OCI-LY7 (cell line): ENCODE data around the gene CES2.

Experiments
- EZH2phosphoT487 ChIP-seq: fragments of 200-600 bp; sonication (generic); IDR thresholded peaks from 2 replicates; pipeline ENCODE4 v1.6.1; 2018; ENCODE audit warnings: low read depth, borderline replicate concordance, mild to moderate bottlenecking, mixed run types, antibody characterized with exemption, low read length, moderate library complexity, mixed read lengths
- TF ChIP-seq, protein P1 (sequence below): fragments of 200-600 bp; sonication (generic); conservative IDR thresholded peaks from 2 replicates; pipeline ENCODE4 v1.5.1; 2014; ENCODE audit warnings: mild to moderate bottlenecking, antibody characterized with exemption, low read length, moderate library complexity, mixed read lengths

DNA sequence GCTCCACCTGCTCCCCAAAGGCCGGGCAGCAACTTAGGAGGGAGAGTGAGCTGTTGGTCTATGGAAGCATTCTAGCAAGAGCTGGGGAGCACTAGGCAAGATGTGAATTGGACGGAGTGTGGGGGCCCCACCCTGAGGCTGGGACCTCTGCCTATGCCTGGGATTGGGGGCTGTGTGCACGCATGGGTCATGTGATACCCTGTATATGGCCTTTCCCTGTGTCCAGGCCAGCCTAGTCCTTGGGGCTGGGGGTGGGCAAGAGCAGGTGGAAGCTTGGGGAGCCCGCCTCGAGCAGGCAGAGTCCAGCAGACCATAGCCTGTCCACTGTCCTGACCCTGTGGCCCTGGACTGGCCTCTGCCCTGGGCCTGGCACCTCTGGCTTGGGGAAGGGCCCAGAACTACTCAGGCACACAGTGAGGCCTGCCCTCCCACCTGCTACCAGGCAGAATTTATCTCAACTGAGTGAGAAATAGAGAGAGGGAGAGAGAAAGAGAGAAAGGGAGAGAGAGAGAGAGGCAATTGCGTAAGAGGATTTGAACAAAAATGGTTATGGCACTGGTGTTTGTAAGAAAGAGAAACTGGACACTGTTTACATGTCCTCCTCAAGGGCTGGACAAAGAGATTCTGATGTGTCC, 35.9 kb upstream of the CES2 start:
- TF ChIP-seq, protein P1, sequence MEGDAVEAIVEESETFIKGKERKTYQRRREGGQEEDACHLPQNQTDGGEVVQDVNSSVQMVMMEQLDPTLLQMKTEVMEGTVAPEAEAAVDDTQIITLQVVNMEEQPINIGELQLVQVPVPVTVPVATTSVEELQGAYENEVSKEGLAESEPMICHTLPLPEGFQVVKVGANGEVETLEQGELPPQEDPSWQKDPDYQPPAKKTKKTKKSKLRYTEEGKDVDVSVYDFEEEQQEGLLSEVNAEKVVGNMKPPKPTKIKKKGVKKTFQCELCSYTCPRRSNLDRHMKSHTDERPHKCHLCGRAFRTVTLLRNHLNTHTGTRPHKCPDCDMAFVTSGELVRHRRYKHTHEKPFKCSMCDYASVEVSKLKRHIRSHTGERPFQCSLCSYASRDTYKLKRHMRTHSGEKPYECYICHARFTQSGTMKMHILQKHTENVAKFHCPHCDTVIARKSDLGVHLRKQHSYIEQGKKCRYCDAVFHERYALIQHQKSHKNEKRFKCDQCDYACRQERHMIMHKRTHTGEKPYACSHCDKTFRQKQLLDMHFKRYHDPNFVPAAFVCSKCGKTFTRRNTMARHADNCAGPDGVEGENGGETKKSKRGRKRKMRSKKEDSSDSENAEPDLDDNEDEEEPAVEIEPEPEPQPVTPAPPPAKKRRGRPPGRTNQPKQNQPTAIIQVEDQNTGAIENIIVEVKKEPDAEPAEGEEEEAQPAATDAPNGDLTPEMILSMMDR: no peak
- no peak for TF ChIP-seq EZH2phosphoT487
